Measurements from ENCODE around the gene ABCD2. TPM values are rescaled to one million over a fixed set of nuclear protein-coding genes. Genes with fewer than 3 reads are reported as not detected.
A peak's percentile ranks its signal among the peaks of the same experiment; 100 is the strongest.

Gene ABCD2
- total RNA-seq, 1 experiment from 2014 or later: not detected

DNA sequence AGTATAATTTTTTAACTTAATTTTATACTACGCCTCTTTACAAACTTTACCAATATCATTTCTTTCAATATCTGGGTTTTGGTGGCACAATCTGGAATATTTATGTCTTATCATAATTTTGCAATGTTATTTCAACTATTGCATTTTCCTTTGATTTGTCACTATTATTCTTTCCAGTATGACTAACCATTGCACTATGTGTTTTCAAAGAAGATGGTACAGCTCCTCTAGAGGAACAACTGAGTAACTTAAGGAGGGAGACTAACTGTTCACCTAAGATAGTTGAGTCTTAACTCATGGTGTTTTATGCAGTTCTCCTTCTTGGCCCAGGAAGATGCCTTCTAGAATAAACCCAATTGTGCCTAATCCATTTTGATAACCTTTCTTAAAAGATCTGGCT is 116.2 kb downstream of the ABCD2 start:
- no peak overlapping the region for H3K4me2 ChIP-seq (ENCODE audit: low read length)
- no TSS peak for BruUV-seq (replicated peaks)
- POLR2A ChIA-PET: no interaction called here
- CTCF ChIA-PET: no interaction called here
- intact Hi-C loops (cut with micrococcal nuclease): no loop called here
- no peaks in the 10 kb centered on the region for H3K27me3 ChIP-seq (ENCODE audit: insufficient read depth, low read length)
- peaks cover 0 to 6% of the 10 kb centered on the region in 2 experiments; a peak in 2 of 4 replicates for H3K4me1 ChIP-seq (ENCODE audit: control insufficient read depth in 1 of 2, insufficient read depth in 2 of 2, low read length in 2 of 2)
- H3K36me3 ChIP-seq (ENCODE audit: control insufficient read depth in 1 of 2, insufficient read depth in 2 of 2, low read length in 2 of 2): no peaks in the 10 kb centered on the region
- peak; percentile 82 for ATAC-seq
- H3K79me2 ChIP-seq (ENCODE audit: insufficient read depth, low read length): no peaks in the 10 kb centered on the region
- H3K27ac ChIP-seq (ENCODE audit: low read depth, low read length): no peak overlapping the region
- DNase-seq (ENCODE audit: low read depth, low spot score): peak; percentile 21
- TF ChIP-seq, protein P1, sequence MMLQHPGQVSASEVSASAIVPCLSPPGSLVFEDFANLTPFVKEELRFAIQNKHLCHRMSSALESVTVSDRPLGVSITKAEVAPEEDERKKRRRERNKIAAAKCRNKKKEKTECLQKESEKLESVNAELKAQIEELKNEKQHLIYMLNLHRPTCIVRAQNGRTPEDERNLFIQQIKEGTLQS (IDR thresholded peaks at IDR 0.05): no peak
- TF ChIP-seq FOSL1 (IDR thresholded peaks at IDR 0.05; ENCODE audit: low read depth) (peak; percentile 73), JUND (IDR thresholded peaks at IDR 0.05) (peak; percentile 62)
- TF ChIP-seq, protein P2, sequence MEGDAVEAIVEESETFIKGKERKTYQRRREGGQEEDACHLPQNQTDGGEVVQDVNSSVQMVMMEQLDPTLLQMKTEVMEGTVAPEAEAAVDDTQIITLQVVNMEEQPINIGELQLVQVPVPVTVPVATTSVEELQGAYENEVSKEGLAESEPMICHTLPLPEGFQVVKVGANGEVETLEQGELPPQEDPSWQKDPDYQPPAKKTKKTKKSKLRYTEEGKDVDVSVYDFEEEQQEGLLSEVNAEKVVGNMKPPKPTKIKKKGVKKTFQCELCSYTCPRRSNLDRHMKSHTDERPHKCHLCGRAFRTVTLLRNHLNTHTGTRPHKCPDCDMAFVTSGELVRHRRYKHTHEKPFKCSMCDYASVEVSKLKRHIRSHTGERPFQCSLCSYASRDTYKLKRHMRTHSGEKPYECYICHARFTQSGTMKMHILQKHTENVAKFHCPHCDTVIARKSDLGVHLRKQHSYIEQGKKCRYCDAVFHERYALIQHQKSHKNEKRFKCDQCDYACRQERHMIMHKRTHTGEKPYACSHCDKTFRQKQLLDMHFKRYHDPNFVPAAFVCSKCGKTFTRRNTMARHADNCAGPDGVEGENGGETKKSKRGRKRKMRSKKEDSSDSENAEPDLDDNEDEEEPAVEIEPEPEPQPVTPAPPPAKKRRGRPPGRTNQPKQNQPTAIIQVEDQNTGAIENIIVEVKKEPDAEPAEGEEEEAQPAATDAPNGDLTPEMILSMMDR (IDR thresholded peaks at IDR 0.05 in 2 of 3, conservative IDR thresholded peaks at IDR 0.05 in 1 of 3; ENCODE audit: borderline replicate concordance in 1 of 3, insufficient read depth in 1 of 3, low read depth in 2 of 3, low read length in 2 of 3): peak in 2 of 3 experiments; percentile 40 to 58; a peak in 4 of 6 replicates
- H3K9ac ChIP-seq (ENCODE audit: low read length): no peak overlapping the region
- no peaks in the 10 kb centered on the region for H3K9me2 ChIP-seq (ENCODE audit: insufficient read depth)
- H2AFZ ChIP-seq (ENCODE audit: low read depth, low read length, poor library complexity, severe bottlenecking): no peak overlapping the region
- H3K4me3 ChIP-seq (replicated peaks in 1 of 2; ENCODE audit: low read depth in 1 of 2, low read length in 2 of 2): no peak overlapping the region
- no peaks in the 10 kb centered on the region for H3K9me3 ChIP-seq (ENCODE audit: control insufficient read depth in 1 of 2, insufficient read depth in 1 of 2, low read depth in 1 of 2, low read length in 2 of 2)
- RAD21 ChIA-PET (ENCODE audit: low non-redundant PET in 1 of 2, low total read pairs in 2 of 2, uncharacterized antibody in 2 of 2, unreplicated experiment in 2 of 2): no interaction called here
- no peaks in the 10 kb centered on the region for H4K20me1 ChIP-seq (ENCODE audit: insufficient read depth)

DNA sequence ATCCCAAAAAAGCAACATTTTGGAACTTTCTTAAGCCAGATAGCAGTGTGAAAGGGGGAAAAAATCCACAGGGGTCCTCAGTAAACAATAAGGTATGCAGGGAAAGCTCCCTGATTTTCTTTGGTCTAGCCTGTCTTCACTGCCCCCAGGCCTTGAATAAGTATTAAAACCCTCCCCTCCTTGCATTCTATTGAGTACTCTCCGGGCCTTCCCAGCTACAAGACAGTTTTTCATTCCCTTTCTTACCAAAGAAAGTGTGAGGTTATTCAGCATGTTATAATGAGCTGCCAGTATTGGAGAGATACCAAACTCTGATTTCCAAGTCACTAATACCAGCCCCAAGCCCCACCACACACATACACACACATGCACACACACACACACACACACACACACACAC is 116.9 kb downstream of the ABCD2 start:
- no peak overlapping the region for H3K9ac ChIP-seq (ENCODE audit: low read length)
- H3K36me3 ChIP-seq (ENCODE audit: control insufficient read depth in 1 of 2, insufficient read depth in 2 of 2, low read length in 2 of 2): no peaks in the 10 kb centered on the region
- no peaks in the 10 kb centered on the region for H4K20me1 ChIP-seq (ENCODE audit: insufficient read depth)
- H2AFZ ChIP-seq (ENCODE audit: low read depth, low read length, poor library complexity, severe bottlenecking): no peak overlapping the region
- H3K9me2 ChIP-seq (ENCODE audit: insufficient read depth): no peaks in the 10 kb centered on the region
- ChIA-PET CTCF (no interaction called here), POLR2A (no interaction called here), RAD21 (ENCODE audit: low non-redundant PET in 1 of 2, low total read pairs in 2 of 2, uncharacterized antibody in 2 of 2, unreplicated experiment in 2 of 2) (no interaction called here)
- no peak overlapping the region for H3K27ac ChIP-seq (ENCODE audit: low read depth, low read length)
- no peak overlapping the region for H3K4me3 ChIP-seq (replicated peaks in 1 of 2; ENCODE audit: low read depth in 1 of 2, low read length in 2 of 2)
- H3K9me3 ChIP-seq (ENCODE audit: control insufficient read depth in 1 of 2, insufficient read depth in 1 of 2, low read depth in 1 of 2, low read length in 2 of 2): no peaks in the 10 kb centered on the region
- H3K4me1 ChIP-seq (ENCODE audit: control insufficient read depth in 1 of 2, insufficient read depth in 2 of 2, low read length in 2 of 2): peaks cover 0 to 6% of the 10 kb centered on the region in 2 experiments; a peak in 2 of 4 replicates
- no peak overlapping the region for H3K4me2 ChIP-seq (ENCODE audit: low read length)
- no peaks in the 10 kb centered on the region for H3K27me3 ChIP-seq (ENCODE audit: insufficient read depth, low read length)
- H3K79me2 ChIP-seq (ENCODE audit: insufficient read depth, low read length): no peaks in the 10 kb centered on the region
- BruUV-seq (replicated peaks): no TSS peak
- intact Hi-C loops (cut with micrococcal nuclease): no loop called here
- no peak for DNase-seq (ENCODE audit: low read depth, low spot score)
- ATAC-seq: no peak
- TF ChIP-seq, protein P3, sequence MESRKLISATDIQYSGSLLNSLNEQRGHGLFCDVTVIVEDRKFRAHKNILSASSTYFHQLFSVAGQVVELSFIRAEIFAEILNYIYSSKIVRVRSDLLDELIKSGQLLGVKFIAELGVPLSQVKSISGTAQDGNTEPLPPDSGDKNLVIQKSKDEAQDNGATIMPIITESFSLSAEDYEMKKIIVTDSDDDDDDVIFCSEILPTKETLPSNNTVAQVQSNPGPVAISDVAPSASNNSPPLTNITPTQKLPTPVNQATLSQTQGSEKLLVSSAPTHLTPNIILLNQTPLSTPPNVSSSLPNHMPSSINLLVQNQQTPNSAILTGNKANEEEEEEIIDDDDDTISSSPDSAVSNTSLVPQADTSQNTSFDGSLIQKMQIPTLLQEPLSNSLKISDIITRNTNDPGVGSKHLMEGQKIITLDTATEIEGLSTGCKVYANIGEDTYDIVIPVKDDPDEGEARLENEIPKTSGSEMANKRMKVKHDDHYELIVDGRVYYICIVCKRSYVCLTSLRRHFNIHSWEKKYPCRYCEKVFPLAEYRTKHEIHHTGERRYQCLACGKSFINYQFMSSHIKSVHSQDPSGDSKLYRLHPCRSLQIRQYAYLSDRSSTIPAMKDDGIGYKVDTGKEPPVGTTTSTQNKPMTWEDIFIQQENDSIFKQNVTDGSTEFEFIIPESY (IDR thresholded peaks at IDR 0.05; ENCODE audit: extremely low read depth, insufficient replicate concordance, low read length): no peak
- TF ChIP-seq TCF7L2 (IDR thresholded peaks at IDR 0.05; ENCODE audit: borderline replicate concordance, extremely low read depth, insufficient read depth, insufficient read length): no peak
- TF ChIP-seq SRF (IDR thresholded peaks at IDR 0.05; ENCODE audit: low read depth): no peak
- no peak for TF ChIP-seq JUND (IDR thresholded peaks at IDR 0.05)
- TF ChIP-seq, protein P2 (IDR thresholded peaks at IDR 0.05 in 2 of 3, conservative IDR thresholded peaks at IDR 0.05 in 1 of 3; ENCODE audit: borderline replicate concordance in 1 of 3, insufficient read depth in 1 of 3, low read depth in 2 of 3, low read length in 2 of 3): no peak
- TF ChIP-seq, protein P1 (IDR thresholded peaks at IDR 0.05): no peak
- TF ChIP-seq EGR1 (IDR thresholded peaks at IDR 0.05; ENCODE audit: low read depth): no peak
- TF ChIP-seq CEBPB (IDR thresholded peaks at IDR 0.05; ENCODE audit: low read depth): no peak
- no peak for TF ChIP-seq ELF1 (IDR thresholded peaks at IDR 0.05; ENCODE audit: borderline replicate concordance, low read depth)
- no peak for TF ChIP-seq SIN3A (IDR thresholded peaks at IDR 0.05; ENCODE audit: low read depth)
- TF ChIP-seq POLR2A (IDR thresholded peaks at IDR 0.05; ENCODE audit: borderline replicate concordance, extremely low read depth, insufficient read depth, insufficient read length): no peak
- TF ChIP-seq EZH2 (IDR thresholded peaks at IDR 0.05): no peak
- TF ChIP-seq RAD21 (IDR thresholded peaks at IDR 0.05; ENCODE audit: low read depth): no peak
